Activated CD4-positive, alpha-beta memory T cell treated with anti-CD3 and anti-CD28 coated beads for 36 hours (primary cell): ENCODE measurements around the gene BPIFB4. TPM values are rescaled to one million over a fixed set of nuclear protein-coding genes. Genes with fewer than 3 reads are reported as not detected.
"Not testable (repeated sequence)": the region's sequence is repeated elsewhere in the genome, so short reads cannot be mapped to it uniquely, and the experiment has no call there.

Experiments used
- CTCF ChIA-PET: fragments of 350-600 bp; sonication (Branson Sonifier 250); formaldehyde crosslinking; loops from one replicate; lab custom pipeline; 2021; ENCODE audit warnings: antibody characterized with exemption, inconsistent platforms; lab: Charles Lee
- POLR2A ChIA-PET: fragments of 350-600 bp; sonication (Branson Sonifier 250); formaldehyde crosslinking; loops from one replicate; lab custom pipeline; 2021; ENCODE audit warnings: antibody characterized with exemption; lab: Charles Lee
- DNase-seq: peaks from one replicate; pipeline ENCODE4 v3.0.0-alpha.2; 2020
- H3K27ac Mint-ChIP-seq: one replicate; pipeline ENCODE4 v1.8.0; 2021; ENCODE audit warnings: mixed read lengths
- H3K27me3 Mint-ChIP-seq: one replicate; pipeline ENCODE4 v1.8.0; 2021; ENCODE audit warnings: mixed read lengths
- H3K36me3 Mint-ChIP-seq: one replicate; pipeline ENCODE4 v1.8.0; 2021; ENCODE audit warnings: mixed read lengths
- H3K4me1 Mint-ChIP-seq: one replicate; pipeline ENCODE4 v1.8.0; 2021; ENCODE audit warnings: low read depth, mixed read lengths
- H3K4me3 Mint-ChIP-seq: one replicate; pipeline ENCODE4 v1.8.0; 2021; ENCODE audit warnings: mild to moderate bottlenecking, mixed read lengths
- H3K9me3 Mint-ChIP-seq: one replicate; pipeline ENCODE4 v1.8.0; 2021; ENCODE audit warnings: mixed read lengths
- intact Hi-C: fragments of 100-400 bp; cut with micrococcal nuclease; formaldehyde crosslinking; loops from one replicate; pipeline ENCODE4 v1.15.1; 2023
- total RNA-seq, 2 experiments: library from RNA; stranded (reverse); gene quantifications; one replicate each; pipeline ENCODE4 v1.2.3, GENCODE V29; 2021

The BPIFB4 gene
- total RNA-seq, 2 experiments from 2014 or later: not detected

- no peak overlapping the region for H3K27ac Mint-ChIP-seq
- no peaks in the 10 kb centered on the region for H3K36me3 Mint-ChIP-seq
- intact Hi-C loops: no loop called here
- H3K4me1 Mint-ChIP-seq: no peaks in the 10 kb centered on the region
- no peak for DNase-seq
- POLR2A ChIA-PET: no interaction called here
- no peaks in the 10 kb centered on the region for H3K9me3 Mint-ChIP-seq
- CTCF ChIA-PET: no interaction called here
- H3K4me3 Mint-ChIP-seq: no peak overlapping the region
- no peaks in the 10 kb centered on the region for H3K27me3 Mint-ChIP-seq
Measured at GRCh38 chr20:33112547-33113386, 33.3 kb downstream of the BPIFB4 start.

- Mint-ChIP-seq H3K4me1 (no peaks in the 10 kb centered on the region), H3K9me3 (no peaks in the 10 kb centered on the region), H3K27me3 (no peaks in the 10 kb centered on the region), H3K36me3 (no peaks in the 10 kb centered on the region), H3K4me3 (no peak overlapping the region), H3K27ac (no peak overlapping the region)
- ChIA-PET CTCF (no interaction called here), POLR2A (no interaction called here)
- intact Hi-C loops: no loop called here
- DNase-seq: no peak
Measured at GRCh38 chr20:33113387-33113908, 34.0 kb downstream of the BPIFB4 start.

GRCh38 chr20:33115501-33115900 lies 36.1 kb downstream of the BPIFB4 start:
- CTCF ChIA-PET, POLR2A ChIA-PET, H3K27ac Mint-ChIP-seq, H3K27me3 Mint-ChIP-seq, H3K4me3 Mint-ChIP-seq, DNase-seq, H3K4me1 Mint-ChIP-seq, H3K36me3 Mint-ChIP-seq, H3K9me3 Mint-ChIP-seq, intact Hi-C loops: not testable (repeated sequence)

GRCh38 chr20:33119725-33120720 lies 40.6 kb downstream of the BPIFB4 start:
- Mint-ChIP-seq H3K4me3 (no peak overlapping the region), H3K9me3 (peaks cover 5% of the 10 kb centered on the region), H3K27ac (no peak overlapping the region), H3K27me3 (peaks cover 5% of the 10 kb centered on the region), H3K36me3 (no peaks in the 10 kb centered on the region), H3K4me1 (peaks cover 11% of the 10 kb centered on the region)
- intact Hi-C loops: no loop called here
- ChIA-PET CTCF (no interaction called here), POLR2A (interaction anchor here (0.6 kb wide), 2 partner anchors 347 to 1126 kb away, joined by 3 read pairs; no protein-coding TSS in a partner anchor)
- DNase-seq: no peak

DNA sequence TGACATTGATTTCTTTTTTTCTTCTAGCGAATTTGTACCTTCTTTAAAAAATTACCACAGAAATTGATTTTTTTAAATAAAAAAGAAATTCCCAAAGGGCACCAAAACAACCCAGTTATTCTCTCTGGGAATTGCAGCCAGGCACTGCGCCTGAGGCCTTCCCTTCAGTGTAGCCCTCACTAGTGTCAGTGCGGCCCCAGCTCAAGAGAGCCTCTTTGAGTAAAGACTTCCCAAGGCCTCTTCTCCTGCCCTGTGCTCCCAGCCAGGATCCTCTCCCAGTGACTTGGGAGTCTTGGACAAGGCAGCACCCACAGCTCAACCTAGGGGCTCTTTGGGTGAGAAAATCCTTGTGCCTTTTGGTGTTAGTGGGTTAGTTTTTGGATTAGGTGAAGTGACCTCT lies 41.5 kb downstream of the BPIFB4 start:
- Mint-ChIP-seq H3K4me3 (no peak overlapping the region), H3K27ac (no peak overlapping the region), H3K9me3 (peaks cover 5% of the 10 kb centered on the region), H3K36me3 (no peaks in the 10 kb centered on the region), H3K27me3 (peaks cover 12% of the 10 kb centered on the region), H3K4me1 (peaks cover 11% of the 10 kb centered on the region)
- CTCF ChIA-PET: no interaction called here
- intact Hi-C loops: no loop called here
- no peak for DNase-seq
- POLR2A ChIA-PET: no interaction called here

GRCh38 chr20:33122297-33122696 lies 42.9 kb downstream of the BPIFB4 start:
- H3K9me3 Mint-ChIP-seq, H3K4me3 Mint-ChIP-seq, DNase-seq, CTCF ChIA-PET, intact Hi-C loops, H3K27ac Mint-ChIP-seq, H3K36me3 Mint-ChIP-seq, POLR2A ChIA-PET: not testable (repeated sequence)
- peaks cover 14% of the 10 kb centered on the region for H3K27me3 Mint-ChIP-seq
- H3K4me1 Mint-ChIP-seq: peaks cover 11% of the 10 kb centered on the region

DNA sequence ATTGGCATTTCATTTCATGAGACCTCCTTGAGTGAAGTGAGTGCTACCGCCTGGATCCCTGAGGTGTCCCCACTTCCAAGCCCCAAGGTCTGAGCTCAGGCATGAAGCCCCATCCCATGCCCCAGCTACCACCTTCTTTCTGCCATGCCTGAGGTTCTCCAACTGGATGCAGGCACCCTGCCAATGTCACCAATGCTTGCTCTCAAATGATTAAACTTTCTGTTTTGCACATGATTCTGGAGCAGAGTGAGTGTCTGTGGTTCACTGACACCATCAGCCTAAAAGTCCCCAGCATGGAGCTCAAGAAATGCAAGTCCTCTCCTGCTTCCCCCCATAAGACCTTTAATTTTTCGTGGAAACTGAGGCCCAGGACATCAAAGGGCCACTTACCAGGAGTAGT lies 44.8 kb downstream of the BPIFB4 start:
- no peaks in the 10 kb centered on the region for H3K36me3 Mint-ChIP-seq

GRCh38 chr20:33124994-33125393 lies 45.6 kb downstream of the BPIFB4 start:
- Mint-ChIP-seq H3K4me3 (no peak overlapping the region), H3K27ac (no peak overlapping the region), H3K4me1 (peaks cover 6% of the 10 kb centered on the region), H3K9me3 (peaks cover 5% of the 10 kb centered on the region), H3K36me3 (no peaks in the 10 kb centered on the region), H3K27me3 (peaks cover 21% of the 10 kb centered on the region)
- ChIA-PET CTCF (no interaction called here), POLR2A (no interaction called here)
- DNase-seq: no peak
- intact Hi-C loops: no loop called here

More for the DNA sequence above, 44.8 kb downstream of the BPIFB4 start:
- Mint-ChIP-seq H3K27ac (no peak overlapping the region), H3K27me3 (peaks cover 18% of the 10 kb centered on the region), H3K4me1 (peaks cover 11% of the 10 kb centered on the region), H3K4me3 (no peak overlapping the region), H3K9me3 (peaks cover 5% of the 10 kb centered on the region)
- intact Hi-C loops: no loop called here
- DNase-seq: no peak
- ChIA-PET POLR2A (no interaction called here), CTCF (no interaction called here)

DNA sequence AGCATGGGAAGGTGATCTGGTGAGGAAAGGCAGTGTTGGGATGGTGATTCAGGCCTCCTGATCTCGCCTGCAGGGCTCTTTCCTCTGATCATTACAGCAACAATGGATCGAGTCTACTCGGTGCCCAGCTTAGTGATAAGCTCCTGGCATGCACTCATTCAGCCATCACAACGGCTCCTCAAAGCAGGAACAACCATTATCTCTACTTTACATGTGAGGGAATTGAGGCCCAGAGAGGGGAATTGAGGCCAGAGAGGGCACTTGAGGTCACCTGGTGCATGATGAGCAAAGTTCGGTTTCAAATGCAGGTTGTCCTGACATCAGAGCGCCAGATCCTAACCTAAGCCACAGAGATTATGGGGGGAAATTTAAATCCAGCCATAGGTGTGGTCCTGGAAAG lies 46.5 kb downstream of the BPIFB4 start:
- Mint-ChIP-seq H3K4me3 (no peak overlapping the region), H3K27me3 (peaks cover 21% of the 10 kb centered on the region), H3K4me1 (no peaks in the 10 kb centered on the region), H3K9me3 (no peaks in the 10 kb centered on the region), H3K27ac (no peak overlapping the region), H3K36me3 (no peaks in the 10 kb centered on the region)
- CTCF ChIA-PET: no interaction called here
- DNase-seq: no peak
- POLR2A ChIA-PET: interaction anchor here (0.5 to 0.6 kb wide), 2 partner anchors 352 to 652 kb away, joined by 3 to 4 read pairs; no protein-coding TSS in a partner anchor
- intact Hi-C loops: no loop called here

DNA sequence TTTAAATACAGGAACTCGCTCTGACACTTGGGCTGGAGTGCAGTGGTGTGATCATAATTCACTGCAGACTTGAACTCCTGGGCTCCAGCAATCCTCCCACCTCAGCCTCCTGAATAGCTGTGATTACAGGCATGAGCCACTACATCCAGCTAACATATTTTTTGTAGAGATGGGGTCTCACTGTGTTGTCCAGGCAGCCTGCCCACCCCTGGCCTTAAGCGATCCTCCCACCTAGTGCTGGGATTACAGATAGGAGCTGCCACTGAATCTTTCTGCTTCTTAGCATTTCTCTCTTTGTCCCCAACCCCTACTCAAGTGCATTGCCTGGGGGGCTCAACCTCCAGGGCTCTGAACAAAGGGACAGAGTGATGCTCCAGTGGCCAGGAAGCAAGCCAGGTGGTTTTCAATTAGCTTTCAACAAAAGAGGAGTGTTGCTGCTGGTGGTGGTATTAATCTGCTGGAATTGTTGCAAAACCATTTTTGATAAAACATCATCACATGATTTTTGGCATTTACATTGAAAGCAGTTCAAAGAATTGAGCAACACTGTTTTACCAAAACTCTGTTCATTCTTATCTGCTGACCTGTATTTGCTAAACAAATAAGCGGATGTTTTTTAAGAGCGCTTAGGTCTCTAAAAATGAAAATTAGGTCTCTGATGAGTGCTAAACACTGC lies 48.1 kb downstream of the BPIFB4 start:
- no peak for DNase-seq
- H3K4me3 Mint-ChIP-seq: no peak overlapping the region
- no peaks in the 10 kb centered on the region for H3K4me1 Mint-ChIP-seq
- ChIA-PET POLR2A (no interaction called here), CTCF (no interaction called here)
- no peaks in the 10 kb centered on the region for H3K36me3 Mint-ChIP-seq
- peaks cover 21% of the 10 kb centered on the region for H3K27me3 Mint-ChIP-seq
- H3K27ac Mint-ChIP-seq: no peak overlapping the region
- H3K9me3 Mint-ChIP-seq: no peaks in the 10 kb centered on the region
- intact Hi-C loops: no loop called here

DNA sequence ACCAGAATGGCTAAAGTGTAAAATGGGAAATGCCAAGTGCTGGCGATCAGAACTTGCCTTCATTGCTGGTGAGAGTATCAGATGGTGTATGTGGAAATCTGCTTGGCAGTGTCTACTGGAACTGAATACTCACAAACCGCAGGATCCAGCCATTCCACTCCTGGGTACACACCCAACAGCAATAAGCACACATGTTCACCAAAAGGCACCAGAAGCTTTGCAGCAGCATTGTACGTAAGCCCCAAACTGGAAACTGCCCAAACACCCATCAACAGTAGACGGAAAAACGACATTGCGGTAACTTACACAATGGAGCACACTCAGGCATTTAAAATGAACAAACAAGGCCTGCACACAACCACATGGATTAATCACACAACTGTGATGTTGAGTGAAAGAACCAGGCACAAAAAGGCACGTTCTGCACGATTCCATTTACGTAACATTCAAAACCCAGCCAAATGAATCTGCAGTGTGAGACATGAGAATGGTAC lies 51.2 kb downstream of the BPIFB4 start:
- no peaks in the 10 kb centered on the region for H3K9me3 Mint-ChIP-seq
- intact Hi-C loops: no loop called here
- CTCF ChIA-PET: no interaction called here
- peaks cover 16% of the 10 kb centered on the region for H3K27me3 Mint-ChIP-seq
- H3K4me3 Mint-ChIP-seq: no peak overlapping the region
- no peaks in the 10 kb centered on the region for H3K36me3 Mint-ChIP-seq
- no peak overlapping the region for H3K27ac Mint-ChIP-seq
- no peak for DNase-seq
- H3K4me1 Mint-ChIP-seq: no peaks in the 10 kb centered on the region
- POLR2A ChIA-PET: no interaction called here
